ENCODE data around the gene KRT20.

Gene KRT20

GRCh38 chr17:40914075-40914855 is 29.2 kb upstream of the KRT20 start:
- H3K4me1 ChIP-seq (ENCODE audit: control insufficient read depth, insufficient read depth, low read length, poor library complexity, severe bottlenecking) = peaks cover 4% of the 10 kb centered on the region
- H3K36me3 ChIP-seq (ENCODE audit: control insufficient read depth, insufficient read depth, low read length) = no peaks in the 10 kb centered on the region
- no peaks in the 10 kb centered on the region for H3K9me3 ChIP-seq (ENCODE audit: control insufficient read depth, low read length)
- no peak overlapping the region for H3K4me3 ChIP-seq (ENCODE audit: extremely low read depth, insufficient read depth, low read length, poor library complexity, severe bottlenecking)
- WGBS, 2 experiments (ENCODE audit: insufficient coverage in 2 of 2) = 94 to 100% methylated on average over 2 of the region's 3 CpGs
- no peak overlapping the region for H3K27ac ChIP-seq (ENCODE audit: low read depth, low read length, severe bottlenecking)

GRCh38 chr17:40912486-40913210 is 27.6 kb upstream of the KRT20 start:
- WGBS, 2 experiments (ENCODE audit: insufficient coverage in 2 of 2) = 86 to 97% methylated on average over 7 to 11 of the region's 13 CpGs
- no peak overlapping the region for H3K27ac ChIP-seq (ENCODE audit: low read depth, low read length, severe bottlenecking)
- no peak overlapping the region for H3K4me3 ChIP-seq (ENCODE audit: extremely low read depth, insufficient read depth, low read length, poor library complexity, severe bottlenecking)
- no peaks in the 10 kb centered on the region for H3K36me3 ChIP-seq (ENCODE audit: control insufficient read depth, insufficient read depth, low read length)
- peaks cover 4% of the 10 kb centered on the region for H3K4me1 ChIP-seq (ENCODE audit: control insufficient read depth, insufficient read depth, low read length, poor library complexity, severe bottlenecking)
- no peaks in the 10 kb centered on the region for H3K9me3 ChIP-seq (ENCODE audit: control insufficient read depth, low read length)

GRCh38 chr17:40910441-40910841 is 25.4 kb upstream of the KRT20 start:
- Histone ChIP-seq H3K9me3 (ENCODE audit: control insufficient read depth, low read length) (no peaks in the 10 kb centered on the region), H3K4me3 (ENCODE audit: extremely low read depth, insufficient read depth, low read length, poor library complexity, severe bottlenecking) (no peak overlapping the region), H3K4me1 (ENCODE audit: control insufficient read depth, insufficient read depth, low read length, poor library complexity, severe bottlenecking) (peaks cover 4% of the 10 kb centered on the region), H3K36me3 (ENCODE audit: control insufficient read depth, insufficient read depth, low read length) (no peaks in the 10 kb centered on the region), H3K27ac (ENCODE audit: low read depth, low read length, severe bottlenecking) (no peak overlapping the region)
- WGBS, 2 experiments (ENCODE audit: insufficient coverage in 2 of 2) = 93 to 100% methylated on average over 1 to 2 of the region's 3 CpGs

DNA sequence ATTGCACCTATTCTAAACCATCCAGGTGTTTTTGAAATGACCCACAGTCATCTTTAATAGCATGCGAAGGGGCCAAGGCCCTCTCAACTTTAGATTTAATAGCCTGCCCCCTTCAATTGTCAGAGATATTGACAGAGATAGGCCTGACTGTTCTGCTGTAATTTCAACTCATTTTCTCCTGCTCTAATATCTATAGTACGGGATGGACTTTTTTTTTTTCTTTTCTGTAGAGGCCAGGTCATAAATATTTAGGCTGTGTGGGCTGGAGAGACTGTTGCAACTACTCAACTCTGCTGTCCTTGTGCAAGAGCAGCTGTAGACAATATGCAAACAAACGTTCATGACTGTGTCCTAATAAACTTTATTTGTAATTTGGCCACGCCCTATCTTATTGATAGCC is 24.7 kb upstream of the KRT20 start:
- Histone ChIP-seq H3K4me3 (ENCODE audit: extremely low read depth, insufficient read depth, low read length, poor library complexity, severe bottlenecking) (no peak overlapping the region), H3K4me1 (ENCODE audit: control insufficient read depth, insufficient read depth, low read length, poor library complexity, severe bottlenecking) (peaks cover 4% of the 10 kb centered on the region), H3K9me3 (ENCODE audit: control insufficient read depth, low read length) (no peaks in the 10 kb centered on the region), H3K27ac (ENCODE audit: low read depth, low read length, severe bottlenecking) (no peak overlapping the region), H3K36me3 (ENCODE audit: control insufficient read depth, insufficient read depth, low read length) (no peaks in the 10 kb centered on the region)
- WGBS, 2 experiments (ENCODE audit: insufficient coverage in 2 of 2) = 86 to 100% methylated on average over 1 of the region's 4 CpGs

- Histone ChIP-seq H3K4me3 (ENCODE audit: extremely low read depth, insufficient read depth, low read length, poor library complexity, severe bottlenecking) (no peak overlapping the region), H3K27ac (ENCODE audit: low read depth, low read length, severe bottlenecking) (no peak overlapping the region), H3K36me3 (ENCODE audit: control insufficient read depth, insufficient read depth, low read length) (no peaks in the 10 kb centered on the region), H3K4me1 (ENCODE audit: control insufficient read depth, insufficient read depth, low read length, poor library complexity, severe bottlenecking) (peaks cover 4% of the 10 kb centered on the region), H3K9me3 (ENCODE audit: control insufficient read depth, low read length) (no peaks in the 10 kb centered on the region)
- WGBS, 2 experiments (ENCODE audit: insufficient coverage in 2 of 2) = 0% methylated on average over 3 to 4 of the region's 5 CpGs
Observed at GRCh38 chr17:40909351-40909750, 24.3 kb upstream of the KRT20 start.

DNA sequence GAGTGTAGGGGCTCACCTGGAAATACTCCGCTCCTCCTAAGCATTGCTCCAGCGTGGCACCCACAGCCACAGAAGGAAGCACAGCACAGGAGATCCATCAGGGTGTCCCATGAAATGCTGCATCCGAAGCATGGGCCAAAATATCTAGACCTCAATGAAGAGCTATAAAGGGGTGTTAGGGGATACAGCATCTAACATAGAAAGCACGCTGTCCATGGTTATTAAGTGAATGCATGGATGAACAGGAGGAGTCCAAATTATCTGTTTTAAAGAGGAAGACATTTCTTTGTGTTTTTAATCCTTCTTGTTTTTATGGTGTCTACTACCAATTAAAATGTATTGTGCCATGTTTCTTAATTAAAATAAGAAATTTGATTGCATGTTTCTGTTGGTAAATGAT is 21.6 kb upstream of the KRT20 start:
- H3K4me1 ChIP-seq (ENCODE audit: control insufficient read depth, insufficient read depth, low read length, poor library complexity, severe bottlenecking) = peaks cover 8% of the 10 kb centered on the region
- 86 to 93% methylated on average over 4 of the region's 4 CpGs for WGBS, 2 experiments (ENCODE audit: insufficient coverage in 2 of 2)
- no peak overlapping the region for H3K27ac ChIP-seq (ENCODE audit: low read depth, low read length, severe bottlenecking)
- H3K36me3 ChIP-seq (ENCODE audit: control insufficient read depth, insufficient read depth, low read length) = no peaks in the 10 kb centered on the region
- H3K9me3 ChIP-seq (ENCODE audit: control insufficient read depth, low read length) = no peaks in the 10 kb centered on the region
- H3K4me3 ChIP-seq (ENCODE audit: extremely low read depth, insufficient read depth, low read length, poor library complexity, severe bottlenecking) = no peak overlapping the region

- 86 to 100% methylated on average over 4 of the region's 5 CpGs for WGBS, 2 experiments (ENCODE audit: insufficient coverage in 2 of 2)
- no peak overlapping the region for H3K4me3 ChIP-seq (ENCODE audit: extremely low read depth, insufficient read depth, low read length, poor library complexity, severe bottlenecking)
- no peaks in the 10 kb centered on the region for H3K9me3 ChIP-seq (ENCODE audit: control insufficient read depth, low read length)
- H3K27ac ChIP-seq (ENCODE audit: low read depth, low read length, severe bottlenecking) = no peak overlapping the region
- H3K36me3 ChIP-seq (ENCODE audit: control insufficient read depth, insufficient read depth, low read length) = no peaks in the 10 kb centered on the region
- peaks cover 4% of the 10 kb centered on the region for H3K4me1 ChIP-seq (ENCODE audit: control insufficient read depth, insufficient read depth, low read length, poor library complexity, severe bottlenecking)
Observed at GRCh38 chr17:40905370-40905769, 20.3 kb upstream of the KRT20 start.

- Histone ChIP-seq H3K36me3 (ENCODE audit: control insufficient read depth, insufficient read depth, low read length) (no peaks in the 10 kb centered on the region), H3K27ac (ENCODE audit: low read depth, low read length, severe bottlenecking) (no peak overlapping the region), H3K4me1 (ENCODE audit: control insufficient read depth, insufficient read depth, low read length, poor library complexity, severe bottlenecking) (peaks cover 4% of the 10 kb centered on the region), H3K4me3 (ENCODE audit: extremely low read depth, insufficient read depth, low read length, poor library complexity, severe bottlenecking) (no peak overlapping the region), H3K9me3 (ENCODE audit: control insufficient read depth, low read length) (no peaks in the 10 kb centered on the region)
- WGBS, 2 experiments (ENCODE audit: insufficient coverage in 2 of 2) = 87% methylated on average over 11 of the region's 12 CpGs
Observed at GRCh38 chr17:40903129-40903847, 18.2 kb upstream of the KRT20 start.

DNA sequence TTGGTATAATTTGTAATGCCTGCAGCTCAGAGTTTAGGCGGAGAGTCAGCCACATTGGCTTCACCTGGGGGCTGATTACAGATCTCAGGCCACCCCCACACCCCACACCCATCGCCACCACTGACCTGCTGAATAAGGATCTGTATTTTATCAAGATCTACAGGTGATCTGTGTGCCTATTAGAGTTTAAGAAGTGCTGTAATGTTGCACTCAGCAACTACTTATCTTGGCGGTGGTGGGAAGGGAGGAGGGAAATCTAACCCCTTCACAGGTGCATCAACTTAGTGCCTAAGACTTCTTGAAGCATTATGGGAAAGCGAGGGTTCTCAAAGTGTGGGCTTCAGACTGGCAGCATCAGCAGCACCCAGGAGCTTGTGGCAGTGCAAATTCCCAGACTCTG is 17.5 kb upstream of the KRT20 start:
- Histone ChIP-seq H3K9me3 (ENCODE audit: control insufficient read depth, low read length) (no peaks in the 10 kb centered on the region), H3K27ac (ENCODE audit: low read depth, low read length, severe bottlenecking) (no peak overlapping the region), H3K4me3 (ENCODE audit: extremely low read depth, insufficient read depth, low read length, poor library complexity, severe bottlenecking) (no peak overlapping the region), H3K36me3 (ENCODE audit: control insufficient read depth, insufficient read depth, low read length) (no peaks in the 10 kb centered on the region), H3K4me1 (ENCODE audit: control insufficient read depth, insufficient read depth, low read length, poor library complexity, severe bottlenecking) (peaks cover 4% of the 10 kb centered on the region)
- WGBS, 2 experiments (ENCODE audit: insufficient coverage in 2 of 2) = 94 to 100% methylated on average over 1 to 2 of the region's 4 CpGs

- H3K27ac ChIP-seq (ENCODE audit: low read depth, low read length, severe bottlenecking) = no peak overlapping the region
- no CpG with 5 or more reads among the region's 1 CpG for WGBS, 2 experiments (ENCODE audit: insufficient coverage in 2 of 2)
Observed at GRCh38 chr17:40901981-40902474, 17.0 kb upstream of the KRT20 start.

More at GRCh38 chr17:40901981-40902474, 17.0 kb upstream of the KRT20 start:
- Histone ChIP-seq H3K4me1 (ENCODE audit: control insufficient read depth, insufficient read depth, low read length, poor library complexity, severe bottlenecking) (peaks cover 4% of the 10 kb centered on the region), H3K9me3 (ENCODE audit: control insufficient read depth, low read length) (no peaks in the 10 kb centered on the region), H3K36me3 (ENCODE audit: control insufficient read depth, insufficient read depth, low read length) (no peaks in the 10 kb centered on the region), H3K4me3 (ENCODE audit: extremely low read depth, insufficient read depth, low read length, poor library complexity, severe bottlenecking) (no peak overlapping the region)

Measured in mesodermal cell (in vitro differentiated cells).